Measurements from ENCODE around the gene DLGAP1.

The DLGAP1 gene

DNA sequence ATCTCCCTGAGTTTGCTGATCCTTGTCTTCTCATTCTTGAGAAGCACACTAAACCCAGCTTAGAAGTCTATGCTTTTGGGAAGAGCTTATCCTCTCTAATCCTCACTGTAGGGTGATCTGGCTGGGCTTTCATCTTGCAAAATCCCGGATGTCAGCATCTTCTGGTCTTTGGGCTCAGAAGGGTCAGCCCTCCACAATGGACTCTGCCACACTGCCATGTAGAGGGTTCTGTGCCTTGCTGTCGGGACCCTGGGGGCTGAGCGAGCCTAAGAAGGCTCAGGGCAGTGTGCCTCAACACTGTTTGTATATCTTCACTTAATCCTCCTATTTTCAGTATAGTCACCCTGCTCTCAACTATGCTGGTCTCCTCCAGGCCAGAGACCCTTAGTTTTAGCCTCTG lies 902.8 kb downstream of the DLGAP1 start (continued):
- TF ChIP-seq ZNF548 (tag by site-specific recombination; IDR thresholded peaks at IDR 0.05) (no peak), FEZF1 (tag by site-specific recombination; IDR thresholded peaks at IDR 0.05) (no peak), ZNF530 (tag by site-specific recombination; IDR thresholded peaks at IDR 0.05; ENCODE audit: low read depth) (no peak), ZNF274 (IDR thresholded peaks at IDR 0.05; ENCODE audit: low read length) (no peak), ZNF274 (tag by site-specific recombination; IDR thresholded peaks at IDR 0.05; ENCODE audit: borderline replicate concordance) (no peak), ZEB2 (tag by site-specific recombination; IDR thresholded peaks at IDR 0.05) (no peak), IKZF3 (tag by site-specific recombination; IDR thresholded peaks at IDR 0.05) (no peak)
- TF ChIP-seq, protein P1, sequence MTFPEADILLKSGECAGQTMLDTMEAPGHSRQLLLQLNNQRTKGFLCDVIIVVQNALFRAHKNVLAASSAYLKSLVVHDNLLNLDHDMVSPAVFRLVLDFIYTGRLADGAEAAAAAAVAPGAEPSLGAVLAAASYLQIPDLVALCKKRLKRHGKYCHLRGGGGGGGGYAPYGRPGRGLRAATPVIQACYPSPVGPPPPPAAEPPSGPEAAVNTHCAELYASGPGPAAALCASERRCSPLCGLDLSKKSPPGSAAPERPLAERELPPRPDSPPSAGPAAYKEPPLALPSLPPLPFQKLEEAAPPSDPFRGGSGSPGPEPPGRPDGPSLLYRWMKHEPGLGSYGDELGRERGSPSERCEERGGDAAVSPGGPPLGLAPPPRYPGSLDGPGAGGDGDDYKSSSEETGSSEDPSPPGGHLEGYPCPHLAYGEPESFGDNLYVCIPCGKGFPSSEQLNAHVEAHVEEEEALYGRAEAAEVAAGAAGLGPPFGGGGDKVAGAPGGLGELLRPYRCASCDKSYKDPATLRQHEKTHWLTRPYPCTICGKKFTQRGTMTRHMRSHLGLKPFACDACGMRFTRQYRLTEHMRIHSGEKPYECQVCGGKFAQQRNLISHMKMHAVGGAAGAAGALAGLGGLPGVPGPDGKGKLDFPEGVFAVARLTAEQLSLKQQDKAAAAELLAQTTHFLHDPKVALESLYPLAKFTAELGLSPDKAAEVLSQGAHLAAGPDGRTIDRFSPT (tag by site-specific recombination; IDR thresholded peaks at IDR 0.05), result no peak

DNA sequence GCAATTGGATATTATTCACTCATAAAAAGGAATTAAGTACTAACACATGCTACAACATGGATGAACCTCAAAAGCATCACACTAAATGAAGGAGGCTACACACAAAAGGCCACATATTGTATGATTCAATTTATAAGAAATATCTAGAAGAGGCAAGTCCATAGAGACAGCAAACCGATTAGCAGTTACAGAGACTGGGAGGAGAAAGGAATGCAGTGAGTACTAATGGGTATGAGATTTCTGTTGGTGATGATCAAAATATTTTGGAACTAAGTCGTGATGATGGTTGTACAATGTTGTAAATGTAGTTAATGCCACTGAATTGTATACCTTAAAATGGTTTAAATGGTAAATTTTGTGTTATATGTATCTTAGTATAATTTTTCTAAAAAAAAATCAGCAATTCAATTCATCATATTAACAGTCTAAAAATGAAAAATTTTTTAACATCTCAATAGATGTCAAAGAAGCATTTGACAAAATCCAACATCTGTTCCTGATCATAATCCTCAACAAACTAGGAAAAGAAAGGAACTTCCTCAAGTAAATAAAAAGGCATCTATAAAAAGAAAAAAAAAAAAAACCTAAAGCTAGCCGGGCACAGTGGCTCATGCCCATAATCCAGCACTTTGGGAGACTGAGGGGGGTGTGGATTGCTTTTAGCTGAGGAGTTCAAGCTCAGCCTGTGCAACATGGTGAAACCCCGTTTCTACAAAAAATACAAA lies 907.1 kb downstream of the DLGAP1 start:
- POLR2A ChIA-PET, result no interaction called here
- H3K9me3 ChIP-seq (ENCODE audit: control insufficient read depth, insufficient read depth, low read depth, low read length), result no peaks in the 10 kb centered on the region
- TF ChIP-seq HOXD13 (CRISPR knock-in tag; IDR thresholded peaks at IDR 0.05; ENCODE audit: borderline replicate concordance) (no peak), ZNF292 (tag by site-specific recombination; IDR thresholded peaks at IDR 0.05; ENCODE audit: borderline replicate concordance, low read depth) (no peak), ZNF677 (tag by site-specific recombination; IDR thresholded peaks at IDR 0.05) (no peak), ZNF214 (tag by site-specific recombination; IDR thresholded peaks at IDR 0.05; ENCODE audit: borderline replicate concordance) (no peak), ZNF664 (tag by site-specific recombination; IDR thresholded peaks at IDR 0.05) (no peak), ZNF707 (tag by site-specific recombination; IDR thresholded peaks at IDR 0.05) (no peak)
- TF ChIP-seq, protein P2, sequence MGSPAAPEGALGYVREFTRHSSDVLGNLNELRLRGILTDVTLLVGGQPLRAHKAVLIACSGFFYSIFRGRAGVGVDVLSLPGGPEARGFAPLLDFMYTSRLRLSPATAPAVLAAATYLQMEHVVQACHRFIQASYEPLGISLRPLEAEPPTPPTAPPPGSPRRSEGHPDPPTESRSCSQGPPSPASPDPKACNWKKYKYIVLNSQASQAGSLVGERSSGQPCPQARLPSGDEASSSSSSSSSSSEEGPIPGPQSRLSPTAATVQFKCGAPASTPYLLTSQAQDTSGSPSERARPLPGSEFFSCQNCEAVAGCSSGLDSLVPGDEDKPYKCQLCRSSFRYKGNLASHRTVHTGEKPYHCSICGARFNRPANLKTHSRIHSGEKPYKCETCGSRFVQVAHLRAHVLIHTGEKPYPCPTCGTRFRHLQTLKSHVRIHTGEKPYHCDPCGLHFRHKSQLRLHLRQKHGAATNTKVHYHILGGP (tag by site-specific recombination; IDR thresholded peaks at IDR 0.05), result no peak
- TF ChIP-seq, protein P3, sequence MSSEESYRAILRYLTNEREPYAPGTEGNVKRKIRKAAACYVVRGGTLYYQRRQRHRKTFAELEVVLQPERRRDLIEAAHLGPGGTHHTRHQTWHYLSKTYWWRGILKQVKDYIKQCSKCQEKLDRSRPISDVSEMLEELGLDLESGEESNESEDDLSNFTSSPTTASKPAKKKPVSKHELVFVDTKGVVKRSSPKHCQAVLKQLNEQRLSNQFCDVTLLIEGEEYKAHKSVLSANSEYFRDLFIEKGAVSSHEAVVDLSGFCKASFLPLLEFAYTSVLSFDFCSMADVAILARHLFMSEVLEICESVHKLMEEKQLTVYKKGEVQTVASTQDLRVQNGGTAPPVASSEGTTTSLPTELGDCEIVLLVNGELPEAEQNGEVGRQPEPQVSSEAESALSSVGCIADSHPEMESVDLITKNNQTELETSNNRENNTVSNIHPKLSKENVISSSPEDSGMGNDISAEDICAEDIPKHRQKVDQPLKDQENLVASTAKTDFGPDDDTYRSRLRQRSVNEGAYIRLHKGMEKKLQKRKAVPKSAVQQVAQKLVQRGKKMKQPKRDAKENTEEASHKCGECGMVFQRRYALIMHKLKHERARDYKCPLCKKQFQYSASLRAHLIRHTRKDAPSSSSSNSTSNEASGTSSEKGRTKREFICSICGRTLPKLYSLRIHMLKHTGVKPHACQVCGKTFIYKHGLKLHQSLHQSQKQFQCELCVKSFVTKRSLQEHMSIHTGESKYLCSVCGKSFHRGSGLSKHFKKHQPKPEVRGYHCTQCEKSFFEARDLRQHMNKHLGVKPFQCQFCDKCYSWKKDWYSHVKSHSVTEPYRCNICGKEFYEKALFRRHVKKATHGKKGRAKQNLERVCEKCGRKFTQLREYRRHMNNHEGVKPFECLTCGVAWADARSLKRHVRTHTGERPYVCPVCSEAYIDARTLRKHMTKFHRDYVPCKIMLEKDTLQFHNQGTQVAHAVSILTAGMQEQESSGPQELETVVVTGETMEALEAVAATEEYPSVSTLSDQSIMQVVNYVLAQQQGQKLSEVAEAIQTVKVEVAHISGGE (tag by site-specific recombination; conservative IDR thresholded peaks at IDR 0.05; ENCODE audit: low read depth), result no peak
- CTCF ChIA-PET, result no interaction called here
- no peaks in the 10 kb centered on the region for H3K36me3 ChIP-seq (ENCODE audit: control insufficient read depth in 2 of 2, insufficient read depth in 1 of 2, low read length in 2 of 2)
- peaks cover 3% of the 10 kb centered on the region; the same call in 1 of the 2 replicates for H3K4me1 ChIP-seq (ENCODE audit: control insufficient read depth, insufficient read depth, low read length)
- H3K27ac ChIP-seq (ENCODE audit: extremely low read depth, low read depth, low read length), result no peak overlapping the region
- no peak overlapping the region for H3K4me3 ChIP-seq (ENCODE audit: low read depth, low read length)

DNA sequence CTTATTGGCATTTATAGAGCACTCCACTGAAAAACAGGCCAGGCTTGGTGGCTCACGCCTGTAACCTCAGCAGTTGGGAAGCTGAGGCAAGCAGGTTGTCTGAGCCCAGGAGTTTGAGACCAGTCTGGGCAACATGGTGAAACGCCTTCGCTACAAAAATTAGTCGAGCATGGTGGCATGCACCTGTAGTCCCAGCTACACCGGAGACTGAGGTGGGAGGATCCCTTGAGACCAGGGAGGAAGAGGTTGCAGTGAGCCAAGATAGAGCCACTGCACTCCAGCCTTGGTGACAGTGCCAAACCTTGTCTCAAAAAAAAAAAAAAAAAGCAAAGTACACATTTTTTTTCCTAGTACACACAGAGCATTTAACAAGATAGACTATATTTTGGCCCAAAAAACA lies 909.0 kb downstream of the DLGAP1 start:
- Histone ChIP-seq H3K9me3 (ENCODE audit: control insufficient read depth, insufficient read depth, low read depth, low read length) (no peaks in the 10 kb centered on the region), H3K36me3 (ENCODE audit: control insufficient read depth in 2 of 2, insufficient read depth in 1 of 2, low read length in 2 of 2) (no peaks in the 10 kb centered on the region), H3K4me3 (ENCODE audit: low read depth, low read length) (no peak overlapping the region), H3K27ac (ENCODE audit: extremely low read depth, low read depth, low read length) (no peak overlapping the region), H3K4me1 (ENCODE audit: control insufficient read depth, insufficient read depth, low read length) (peaks cover 2% of the 10 kb centered on the region)
- CTCF ChIA-PET, result interaction anchor here (0.7 kb wide), 2 partner anchors 40 to 164 kb away, joined by 4 to 5 read pairs; no protein-coding TSS in a partner anchor
- POLR2A ChIA-PET, result no interaction called here
- TF ChIP-seq ZNF624 (tag by site-specific recombination; IDR thresholded peaks at IDR 0.05) (no peak), ZNF48 (tag by site-specific recombination; IDR thresholded peaks at IDR 0.05) (no peak), IKZF3 (tag by site-specific recombination; IDR thresholded peaks at IDR 0.05) (no peak), SP3 (tag by site-specific recombination; IDR thresholded peaks at IDR 0.05) (no peak), ZNF335 (tag by site-specific recombination; conservative IDR thresholded peaks at IDR 0.05) (no peak), ZNF596 (tag by site-specific recombination; IDR thresholded peaks at IDR 0.05) (no peak), ZNF404 (tag by site-specific recombination; IDR thresholded peaks at IDR 0.05) (no peak), BCL11A (tag by site-specific recombination; IDR thresholded peaks at IDR 0.05; ENCODE audit: low read depth) (no peak), ZNF302 (tag by site-specific recombination; IDR thresholded peaks at IDR 0.05; ENCODE audit: low read depth) (no peak), ZNF157 (tag by site-specific recombination; IDR thresholded peaks at IDR 0.05) (no peak)
- TF ChIP-seq, protein P4, sequence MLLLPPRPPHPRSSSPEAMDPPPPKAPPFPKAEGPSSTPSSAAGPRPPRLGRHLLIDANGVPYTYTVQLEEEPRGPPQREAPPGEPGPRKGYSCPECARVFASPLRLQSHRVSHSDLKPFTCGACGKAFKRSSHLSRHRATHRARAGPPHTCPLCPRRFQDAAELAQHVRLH (tag by site-specific recombination; IDR thresholded peaks at IDR 0.05), result no peak
